ENCODE measurements around the gene METTL24. TPM values are rescaled to one million over a fixed set of nuclear protein-coding genes. Genes with fewer than 3 reads are reported as not detected.
"Not testable (repeated sequence)": the region's sequence is repeated elsewhere in the genome, so short reads cannot be mapped to it uniquely, and the experiment has no call there.

Gene METTL24
- total and polyA plus RNA-seq, 9 donors = 2.0 to 13.5 (median 6.6) TPM

DNA sequence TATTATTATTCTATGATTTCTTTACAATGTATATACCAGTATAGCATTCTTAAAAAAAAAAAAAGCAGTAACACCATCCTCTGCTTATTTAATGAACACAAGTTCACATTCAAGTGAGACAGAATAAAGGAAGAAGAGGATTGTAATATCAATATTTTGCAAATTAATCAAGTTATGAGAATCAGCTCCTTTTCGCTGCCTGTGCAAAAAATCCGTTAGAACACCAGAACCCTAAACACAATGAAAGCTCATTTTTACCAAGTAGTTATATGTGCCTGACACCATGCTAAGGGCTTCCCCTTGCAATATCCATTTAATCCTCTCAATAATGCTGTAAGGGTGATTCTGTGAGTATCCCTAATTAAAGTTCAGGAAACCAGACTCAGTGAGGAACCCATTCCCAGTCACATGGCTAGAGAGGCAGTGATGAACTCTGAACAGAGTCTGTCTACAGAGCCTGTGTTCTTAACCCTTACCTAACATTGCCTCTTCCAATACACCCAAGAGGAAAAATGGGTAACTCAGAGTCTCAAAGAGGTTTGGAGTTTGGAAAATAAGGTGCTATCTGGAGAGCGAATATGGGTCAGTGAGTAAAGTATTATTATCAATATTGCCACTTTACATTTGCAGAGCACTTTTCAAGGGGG lies 111.1 kb downstream of the METTL24 start:
- no peak for TF ChIP-seq POLR2A (IDR thresholded peaks at IDR 0.05)
- TF ChIP-seq EP300 (IDR thresholded peaks at IDR 0.05) = no peak
- TF ChIP-seq, protein P1, sequence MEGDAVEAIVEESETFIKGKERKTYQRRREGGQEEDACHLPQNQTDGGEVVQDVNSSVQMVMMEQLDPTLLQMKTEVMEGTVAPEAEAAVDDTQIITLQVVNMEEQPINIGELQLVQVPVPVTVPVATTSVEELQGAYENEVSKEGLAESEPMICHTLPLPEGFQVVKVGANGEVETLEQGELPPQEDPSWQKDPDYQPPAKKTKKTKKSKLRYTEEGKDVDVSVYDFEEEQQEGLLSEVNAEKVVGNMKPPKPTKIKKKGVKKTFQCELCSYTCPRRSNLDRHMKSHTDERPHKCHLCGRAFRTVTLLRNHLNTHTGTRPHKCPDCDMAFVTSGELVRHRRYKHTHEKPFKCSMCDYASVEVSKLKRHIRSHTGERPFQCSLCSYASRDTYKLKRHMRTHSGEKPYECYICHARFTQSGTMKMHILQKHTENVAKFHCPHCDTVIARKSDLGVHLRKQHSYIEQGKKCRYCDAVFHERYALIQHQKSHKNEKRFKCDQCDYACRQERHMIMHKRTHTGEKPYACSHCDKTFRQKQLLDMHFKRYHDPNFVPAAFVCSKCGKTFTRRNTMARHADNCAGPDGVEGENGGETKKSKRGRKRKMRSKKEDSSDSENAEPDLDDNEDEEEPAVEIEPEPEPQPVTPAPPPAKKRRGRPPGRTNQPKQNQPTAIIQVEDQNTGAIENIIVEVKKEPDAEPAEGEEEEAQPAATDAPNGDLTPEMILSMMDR (IDR thresholded peaks at IDR 0.05) = no peak
- Histone ChIP-seq H3K27me3 (no peaks in the 10 kb centered on the region), H3K4me3 (no peak overlapping the region), H3K9me3 (no peaks in the 10 kb centered on the region), H3K27ac (no peak overlapping the region), H3K36me3 (no peaks in the 10 kb centered on the region), H3K4me1 (ENCODE audit: insufficient read depth) (no peaks in the 10 kb centered on the region)
- no peak for DNase-seq
- WGBS, 3 donors = 92 to 99% (median 98%) methylated on average over 3 of the region's 3 CpGs
- intact Hi-C loops (cut with DNase I) = no loop called here

DNA sequence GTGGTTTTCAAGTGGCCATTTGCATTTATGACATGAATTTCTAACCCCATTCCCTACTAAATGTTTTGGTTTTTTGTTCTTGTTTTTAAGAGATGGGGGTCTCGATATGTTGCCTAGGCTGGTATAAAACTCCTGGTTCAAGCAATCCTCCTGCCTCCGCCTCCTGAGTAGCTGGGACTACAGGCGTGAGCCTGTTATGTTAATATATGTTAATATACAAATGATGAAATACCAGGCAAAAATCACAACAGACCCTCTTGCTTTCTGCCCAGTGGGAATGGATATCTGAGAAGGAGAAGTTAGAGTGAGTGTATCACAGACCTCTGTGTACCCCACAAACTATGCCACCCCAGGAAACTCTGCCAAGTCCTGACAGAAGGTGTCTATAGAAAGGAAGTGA lies 111.8 kb downstream of the METTL24 start:
- no peaks in the 10 kb centered on the region for H3K27me3 ChIP-seq
- TF ChIP-seq POLR2A (IDR thresholded peaks at IDR 0.05) (no peak), EP300 (IDR thresholded peaks at IDR 0.05) (no peak)
- TF ChIP-seq, protein P1 (IDR thresholded peaks at IDR 0.05) = no peak
- WGBS, 3 donors = 96 to 99% (median 97%) methylated on average over 3 of the region's 3 CpGs
- H3K27ac ChIP-seq = no peak overlapping the region
- H3K4me3 ChIP-seq = no peak overlapping the region
- intact Hi-C loops (cut with DNase I) = no loop called here
- no peaks in the 10 kb centered on the region for H3K4me1 ChIP-seq (ENCODE audit: insufficient read depth)
- DNase-seq = no peak
- H3K36me3 ChIP-seq = no peaks in the 10 kb centered on the region
- H3K9me3 ChIP-seq = no peaks in the 10 kb centered on the region

DNA sequence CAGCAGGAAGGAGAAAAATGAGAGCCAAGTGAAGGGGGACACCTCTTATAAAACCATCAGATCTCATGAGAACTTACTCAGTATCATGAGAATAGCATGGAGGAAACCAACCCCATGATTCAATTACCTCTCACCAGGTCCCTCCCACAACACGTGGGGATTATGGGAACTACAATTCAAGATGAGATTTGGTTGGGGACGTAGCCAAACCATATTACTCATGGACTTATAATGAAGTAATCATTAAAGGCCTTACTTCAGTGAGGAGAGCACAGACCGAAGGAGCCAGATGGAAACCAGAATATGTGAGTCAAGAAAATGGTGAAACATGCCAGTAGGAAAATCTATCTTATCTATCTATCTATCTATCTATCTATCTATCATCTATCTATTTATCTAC lies 113.5 kb downstream of the METTL24 start:
- H3K36me3 ChIP-seq; H3K4me1 ChIP-seq (ENCODE audit: insufficient read depth); H3K27me3 ChIP-seq; H3K27ac ChIP-seq; DNase-seq; intact Hi-C loops (cut with DNase I); H3K9me3 ChIP-seq; H3K4me3 ChIP-seq: not testable (repeated sequence)
- 88 to 93% (median 90%) methylated on average over 3 of the region's 3 CpGs for WGBS, 3 donors

DNA sequence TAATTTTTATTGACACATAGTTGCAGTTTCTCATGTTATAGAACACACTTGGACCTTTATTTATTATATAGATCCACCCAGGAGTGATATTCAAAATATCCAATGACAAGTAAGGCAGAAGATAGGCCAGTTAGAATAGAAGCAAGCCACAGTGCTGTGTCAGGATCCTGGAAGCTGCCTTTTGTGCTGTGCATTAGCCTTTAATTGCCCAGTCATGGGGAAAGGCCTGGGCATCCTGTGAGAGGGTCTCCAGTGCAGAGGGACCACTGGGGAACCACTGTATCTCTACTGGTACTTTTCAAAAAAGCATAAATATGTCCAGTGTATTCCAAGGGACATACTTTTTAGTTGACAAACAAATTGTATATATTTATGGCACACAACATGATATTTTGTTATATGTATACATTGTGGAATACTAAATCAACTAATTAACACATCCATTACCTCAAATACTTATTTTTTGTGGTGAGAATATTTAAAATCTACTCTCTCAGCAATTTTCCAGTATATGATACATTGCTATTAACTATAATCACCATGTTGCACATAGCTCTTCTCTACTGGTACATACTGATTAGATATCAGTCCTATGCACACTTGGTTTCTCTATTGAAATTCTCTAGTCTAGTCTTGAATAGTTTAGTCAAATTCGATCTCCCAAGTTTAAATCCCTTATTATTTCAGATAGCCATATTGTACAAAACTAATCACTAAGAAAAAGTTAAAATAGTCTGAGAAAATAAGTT lies 118.4 kb downstream of the METTL24 start:
- no peak for TF ChIP-seq EP300 (IDR thresholded peaks at IDR 0.05)
- TF ChIP-seq, protein P1 (IDR thresholded peaks at IDR 0.05) = no peak
- no peak for TF ChIP-seq POLR2A (IDR thresholded peaks at IDR 0.05)
- no peaks in the 10 kb centered on the region for H3K4me1 ChIP-seq (ENCODE audit: insufficient read depth)
- 92 to 95% (median 94%) methylated on average over 1 of the region's 1 CpG for WGBS, 3 donors
- H3K4me3 ChIP-seq = no peak overlapping the region
- intact Hi-C loops (cut with DNase I) = no loop called here
- H3K36me3 ChIP-seq = no peaks in the 10 kb centered on the region
- H3K27ac ChIP-seq = no peak overlapping the region
- no peaks in the 10 kb centered on the region for H3K27me3 ChIP-seq
- no peaks in the 10 kb centered on the region for H3K9me3 ChIP-seq
- DNase-seq = no peak

DNA sequence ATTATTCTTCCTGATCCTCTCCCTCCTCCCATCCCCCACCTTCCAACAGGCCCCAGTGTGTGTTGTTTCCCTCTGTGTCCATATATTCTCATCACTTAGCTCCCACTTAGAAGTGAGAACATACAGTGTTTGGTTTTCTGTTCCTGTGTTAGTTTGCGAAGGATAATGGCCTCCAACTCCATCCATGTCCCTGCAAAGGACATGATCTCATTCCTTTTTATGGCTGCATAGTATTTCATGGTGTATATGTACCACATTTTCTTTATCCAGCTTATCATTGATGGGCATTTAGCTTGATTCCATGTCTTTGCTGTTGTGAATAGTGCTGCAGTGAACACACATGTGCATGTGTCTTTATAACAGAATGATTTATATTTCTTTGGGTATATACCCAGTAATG lies 122.1 kb downstream of the METTL24 start:
- DNase-seq; intact Hi-C loops (cut with DNase I); H3K9me3 ChIP-seq; H3K4me3 ChIP-seq; H3K27me3 ChIP-seq; H3K27ac ChIP-seq; H3K4me1 ChIP-seq (ENCODE audit: insufficient read depth); H3K36me3 ChIP-seq: not testable (repeated sequence)
- WGBS, 3 donors = 97 to 99% (median 97%) methylated on average over 1 of the region's 1 CpG

All from ovary (tissue), 9 donors.